DMS79 (cell line): ENCODE measurements around the gene RHOT2.
"Not testable (repeated sequence)": the region's sequence is repeated elsewhere in the genome, so short reads cannot be mapped to it uniquely, and the experiment has no call there.

Experiments
- DNase-seq: peaks from one replicate; lab custom pipeline; 2025; lab: John Stamatoyannopoulos, UW

The RHOT2 gene

DNA sequence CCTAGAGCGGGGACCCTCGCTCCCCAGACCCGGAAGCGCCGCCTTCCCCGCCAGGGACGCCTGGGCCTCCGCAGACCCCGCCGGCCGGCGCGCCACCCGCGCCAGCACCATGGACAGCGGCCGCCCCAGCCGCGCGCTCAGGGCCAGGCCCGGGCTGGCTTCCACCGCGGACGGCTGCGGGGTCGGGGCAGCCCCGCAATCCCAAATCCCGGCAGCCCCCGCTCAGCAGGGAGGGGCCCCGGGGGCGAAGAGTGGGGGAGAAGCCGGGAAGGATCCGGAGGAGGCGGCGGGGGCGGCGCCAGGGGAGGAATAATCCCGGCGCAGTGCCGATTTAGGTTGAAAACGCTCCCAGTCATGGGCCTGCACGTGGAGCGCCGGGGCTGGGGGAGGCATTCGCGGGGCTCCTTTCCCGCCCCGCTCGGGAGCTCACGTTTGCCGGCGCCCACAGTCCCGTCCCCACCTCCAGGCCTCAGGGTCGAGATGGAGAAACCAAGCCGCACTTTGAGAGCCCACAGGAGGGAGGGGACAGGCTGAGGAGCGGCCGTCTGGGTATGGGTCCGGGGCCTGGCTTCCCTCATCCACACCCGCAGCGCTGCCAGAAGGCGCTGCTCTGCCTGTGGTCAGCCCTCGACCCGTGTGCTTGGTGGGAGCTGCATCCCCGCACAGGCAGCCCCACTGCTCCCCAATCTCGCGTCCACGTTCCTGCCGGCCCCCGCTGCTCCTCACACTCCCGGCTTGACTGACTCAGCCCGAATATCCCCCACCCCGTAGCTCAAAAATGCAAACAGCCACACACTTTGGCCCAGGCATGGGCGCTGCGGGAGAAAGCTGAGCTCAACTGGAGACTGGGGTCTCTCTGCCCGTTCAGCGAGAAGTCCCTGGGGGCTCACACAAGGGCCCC, 33.0 kb downstream of the RHOT2 start:
- no peak for DNase-seq

DNA sequence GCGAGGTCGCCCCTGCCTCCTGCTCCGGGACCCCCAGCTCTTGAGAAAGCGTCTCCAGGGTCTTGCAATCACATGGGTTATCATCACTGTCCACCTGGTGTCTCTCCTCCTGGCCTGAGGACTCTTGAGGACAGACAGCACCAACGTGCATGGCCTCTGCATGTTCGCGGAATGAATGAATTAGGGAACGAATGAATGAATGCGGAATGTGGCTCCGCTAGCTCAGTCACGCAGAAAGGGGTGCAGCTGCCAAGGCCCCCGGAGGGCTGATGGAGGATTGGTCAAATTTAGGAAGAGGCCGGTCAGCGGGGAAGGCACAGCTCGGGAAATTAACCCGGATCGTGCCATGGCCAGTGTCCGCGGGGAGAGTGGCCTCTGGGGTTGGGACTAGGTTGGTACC, 34.4 kb downstream of the RHOT2 start:
- no peak for DNase-seq

DNA sequence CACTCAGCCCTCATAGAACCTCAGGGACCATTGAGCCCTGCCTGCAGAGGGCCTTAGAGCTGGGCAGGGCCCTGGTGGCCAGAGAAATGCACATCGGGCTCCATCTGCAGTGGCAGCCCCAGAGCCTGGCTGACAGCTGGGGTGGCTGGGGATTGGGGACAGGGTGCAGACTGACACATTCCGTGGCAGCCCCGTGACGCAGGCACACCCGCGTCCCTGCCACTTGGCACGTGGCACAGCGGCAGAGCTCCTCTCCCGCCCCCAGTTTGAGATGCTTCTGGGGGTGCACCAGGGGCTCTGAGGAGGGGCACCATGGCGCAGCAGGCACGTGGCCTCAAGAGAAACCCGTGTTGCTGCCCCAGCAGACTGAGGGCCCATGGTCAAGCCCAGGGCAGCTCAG, 35.5 kb downstream of the RHOT2 start:
- DNase-seq, result no peak

DNA sequence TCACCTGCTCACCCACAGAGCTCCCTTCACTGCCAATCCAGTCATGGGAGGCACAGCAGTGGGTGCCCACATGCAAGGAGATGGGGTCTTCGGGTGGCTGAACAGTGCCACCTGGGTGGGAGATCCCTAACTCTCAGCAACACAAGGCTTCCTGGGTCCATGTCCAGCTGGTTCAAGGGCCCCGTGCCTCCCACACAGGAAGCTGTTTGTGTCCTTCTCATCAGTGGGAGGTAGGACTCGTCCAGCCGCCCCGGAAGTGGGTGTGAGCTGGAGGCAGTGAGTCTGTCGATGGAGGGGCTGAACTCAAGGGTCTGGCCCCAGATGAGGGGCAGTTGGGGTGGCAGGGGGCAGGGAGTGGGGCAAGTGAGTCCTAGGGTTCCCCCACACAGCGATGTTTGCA, 36.1 kb downstream of the RHOT2 start:
- DNase-seq, result no peak

DNA sequence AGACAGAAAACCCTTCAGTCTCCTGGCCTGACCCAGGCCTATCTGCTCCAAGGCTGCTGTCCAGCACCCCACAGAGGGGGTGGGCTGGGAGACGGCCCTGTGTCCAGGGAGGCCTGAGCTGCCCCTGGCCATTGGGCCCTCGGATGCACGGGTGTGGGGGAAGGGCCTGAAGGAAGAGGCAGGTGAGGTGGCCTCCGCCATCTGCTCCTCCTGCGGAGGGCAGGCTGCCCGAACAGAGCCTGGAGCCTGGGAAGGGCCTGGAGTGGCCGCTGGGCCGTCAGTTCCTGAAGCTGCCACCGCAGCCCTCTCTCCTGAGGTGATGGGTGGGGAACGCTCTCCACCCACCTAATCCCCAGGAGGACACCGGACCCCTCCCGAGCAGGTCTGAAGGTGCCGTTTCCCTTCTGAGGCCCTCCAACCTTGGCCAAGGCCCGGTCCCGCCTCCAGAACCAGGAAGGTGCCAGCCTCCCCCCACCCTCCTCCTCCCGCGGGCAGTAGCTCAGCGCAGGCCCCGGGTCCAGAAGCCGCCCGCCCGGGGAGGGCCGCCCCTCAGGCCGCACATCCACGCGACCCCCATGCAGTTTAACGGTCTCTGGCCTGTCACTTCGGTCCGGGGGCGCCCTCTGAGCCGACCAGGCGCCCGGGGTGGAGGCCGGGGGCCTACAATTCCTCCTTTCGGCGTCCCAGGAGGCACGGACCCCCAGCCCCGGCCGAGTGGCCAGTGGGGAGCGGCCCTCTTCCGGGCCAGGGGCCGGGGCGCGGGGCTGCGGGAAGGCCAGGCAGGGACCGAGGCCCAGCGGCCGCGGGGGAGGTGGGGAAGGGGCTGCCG, 36.8 kb downstream of the RHOT2 start:
- DNase-seq, result no peak

DNA sequence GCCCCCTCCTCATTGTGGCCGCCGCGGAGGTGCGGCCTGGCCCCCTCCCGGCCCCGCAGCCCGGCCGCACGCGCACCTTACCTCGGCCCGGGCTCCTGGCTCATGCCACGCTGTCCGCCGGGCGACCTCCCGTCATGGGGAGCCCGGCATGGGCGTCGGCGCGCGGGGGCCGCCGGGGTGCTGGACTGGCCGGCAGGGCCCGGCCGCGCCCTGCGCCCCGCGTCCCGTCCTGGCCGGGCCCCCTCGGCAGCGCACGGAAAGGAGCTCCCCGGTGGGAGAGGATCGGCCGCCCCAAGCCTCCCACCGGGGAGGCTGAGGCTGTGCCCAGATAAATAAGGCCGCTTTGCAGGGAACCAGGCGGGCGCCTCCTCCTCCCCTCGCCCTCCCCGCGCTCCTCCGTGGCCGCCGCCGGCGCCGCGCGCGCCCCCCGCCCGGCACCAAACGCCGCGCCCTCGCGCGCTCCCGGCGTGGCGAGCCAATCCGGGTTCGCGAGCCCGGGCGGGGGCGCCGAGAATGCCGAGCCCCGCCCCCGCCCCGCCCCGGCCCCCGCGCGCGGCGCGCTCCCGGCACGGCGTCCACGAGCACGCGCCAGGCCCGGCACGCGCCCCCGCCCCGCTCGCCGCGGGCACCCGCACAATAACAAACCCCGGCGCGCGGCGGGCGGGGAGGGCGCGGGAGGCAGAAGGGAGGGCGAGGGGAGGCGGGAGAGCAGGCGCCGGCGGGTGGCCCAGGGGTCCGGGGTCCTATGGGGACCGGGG, 37.7 kb downstream of the RHOT2 start, which contains the start of gene FBXL16:
FBXL16 (minus strand) TSS at position 371 of the 758 bp plus-strand sequence. CDS start 8,396 bp downstream, outside the sequence.
- peak; percentile 25 for DNase-seq

DNA sequence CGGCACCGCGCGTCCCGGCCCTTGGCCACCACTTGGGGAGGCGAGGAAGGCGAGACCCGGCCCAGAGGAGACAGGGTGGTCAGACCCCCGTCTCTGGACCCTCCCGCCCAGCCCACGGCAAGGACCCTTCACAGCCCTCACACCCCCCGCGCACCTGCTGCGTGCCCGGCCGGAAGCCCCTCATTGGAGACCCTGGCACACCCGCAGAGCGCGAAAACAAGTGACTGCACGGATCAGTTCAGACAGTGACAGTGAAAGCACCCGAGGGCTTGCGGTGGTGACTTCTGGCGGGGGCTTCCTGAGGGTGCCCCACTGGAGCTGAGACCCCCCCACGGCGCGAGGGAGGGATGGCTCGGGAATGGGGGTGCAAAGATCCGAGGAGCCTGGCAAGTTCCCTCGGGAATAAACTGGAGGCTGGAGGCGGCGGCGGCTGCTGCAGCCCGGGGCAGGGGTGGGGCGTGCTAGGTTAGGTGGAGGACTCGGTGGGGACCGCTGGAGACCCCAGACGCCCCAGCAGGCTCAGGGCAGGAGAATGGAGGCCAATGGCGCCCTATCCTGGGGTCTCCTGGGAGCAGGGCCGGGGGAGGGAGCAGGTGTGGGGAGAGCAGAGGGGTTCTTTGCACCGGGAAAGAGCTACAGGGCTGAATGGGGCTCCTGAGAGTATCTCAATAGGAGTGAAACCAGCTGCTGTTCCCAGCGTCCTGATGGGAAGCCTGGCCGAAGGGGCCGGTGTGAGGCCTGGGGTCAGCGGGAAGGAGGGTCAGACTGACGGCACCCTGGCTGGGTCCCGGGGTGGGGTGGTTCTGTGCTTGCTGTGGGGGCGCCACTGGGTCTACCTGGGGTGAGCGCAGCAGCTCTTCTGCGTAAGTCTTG, 38.5 kb downstream of the RHOT2 start:
- peak; percentile 18 for DNase-seq

DNA sequence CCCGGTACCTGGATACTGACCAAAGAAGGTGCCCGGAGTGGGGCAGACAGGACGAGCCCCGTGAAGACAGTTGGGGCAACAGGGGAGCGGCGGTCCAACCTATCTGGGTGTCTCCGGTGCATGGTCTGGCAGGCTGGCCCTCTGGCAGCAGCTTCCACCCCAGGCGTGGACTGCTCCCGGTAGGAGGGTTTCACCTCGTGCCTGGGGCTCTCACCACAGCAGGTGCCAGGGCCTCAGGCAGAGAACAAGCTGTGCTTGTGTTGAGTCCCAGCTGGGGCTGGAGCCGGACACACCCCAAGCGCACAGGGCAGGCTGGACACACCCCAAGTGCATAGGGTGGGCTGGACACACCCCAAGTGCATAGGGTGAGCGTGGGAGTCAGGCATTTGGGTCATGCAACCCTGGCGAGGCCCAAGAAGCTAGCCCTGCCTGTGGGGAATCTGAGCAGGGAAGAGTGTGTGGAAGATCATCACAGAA, 39.2 kb downstream of the RHOT2 start:
- DNase-seq, result no peak

DNA sequence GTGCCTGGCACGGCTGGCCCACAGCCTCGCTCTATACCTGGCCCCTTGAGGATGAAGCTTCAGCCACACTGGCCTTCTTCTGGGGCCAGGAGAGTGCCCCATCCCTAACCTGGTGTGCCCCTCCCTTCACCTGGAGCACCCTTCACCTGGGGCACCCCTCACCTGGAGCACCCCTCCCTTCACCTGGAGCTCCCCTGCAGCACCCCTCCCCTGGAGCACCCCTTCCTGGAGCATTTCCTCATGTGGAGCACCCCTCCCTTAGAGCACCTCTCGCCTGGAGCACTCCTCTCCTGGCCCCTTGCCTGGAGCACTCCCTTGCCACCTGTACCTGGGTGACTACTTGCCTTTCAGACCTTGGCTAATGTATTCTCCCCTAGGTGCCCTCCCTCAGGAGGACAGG, 40.1 kb downstream of the RHOT2 start:
- no peak for DNase-seq

DNA sequence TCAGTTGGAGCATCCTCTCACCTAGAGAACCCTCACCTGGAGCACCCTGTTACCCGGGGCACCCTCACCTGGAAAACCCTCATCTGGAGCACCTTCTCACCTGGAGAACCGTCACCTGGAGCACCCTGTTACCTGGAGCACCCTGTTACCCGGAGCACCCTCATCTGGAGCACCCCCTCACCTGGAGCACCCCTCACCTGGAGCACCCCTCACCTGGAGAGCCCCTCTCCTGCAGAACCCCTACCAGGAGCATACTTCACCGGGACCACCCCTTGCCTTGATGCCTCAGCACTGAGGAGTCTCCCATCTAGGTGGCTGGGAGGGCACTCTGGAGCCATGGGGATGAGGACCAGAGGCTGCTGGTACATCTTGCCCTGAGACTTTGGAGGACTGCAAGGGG, 41.0 kb downstream of the RHOT2 start:
- no peak for DNase-seq

DNA sequence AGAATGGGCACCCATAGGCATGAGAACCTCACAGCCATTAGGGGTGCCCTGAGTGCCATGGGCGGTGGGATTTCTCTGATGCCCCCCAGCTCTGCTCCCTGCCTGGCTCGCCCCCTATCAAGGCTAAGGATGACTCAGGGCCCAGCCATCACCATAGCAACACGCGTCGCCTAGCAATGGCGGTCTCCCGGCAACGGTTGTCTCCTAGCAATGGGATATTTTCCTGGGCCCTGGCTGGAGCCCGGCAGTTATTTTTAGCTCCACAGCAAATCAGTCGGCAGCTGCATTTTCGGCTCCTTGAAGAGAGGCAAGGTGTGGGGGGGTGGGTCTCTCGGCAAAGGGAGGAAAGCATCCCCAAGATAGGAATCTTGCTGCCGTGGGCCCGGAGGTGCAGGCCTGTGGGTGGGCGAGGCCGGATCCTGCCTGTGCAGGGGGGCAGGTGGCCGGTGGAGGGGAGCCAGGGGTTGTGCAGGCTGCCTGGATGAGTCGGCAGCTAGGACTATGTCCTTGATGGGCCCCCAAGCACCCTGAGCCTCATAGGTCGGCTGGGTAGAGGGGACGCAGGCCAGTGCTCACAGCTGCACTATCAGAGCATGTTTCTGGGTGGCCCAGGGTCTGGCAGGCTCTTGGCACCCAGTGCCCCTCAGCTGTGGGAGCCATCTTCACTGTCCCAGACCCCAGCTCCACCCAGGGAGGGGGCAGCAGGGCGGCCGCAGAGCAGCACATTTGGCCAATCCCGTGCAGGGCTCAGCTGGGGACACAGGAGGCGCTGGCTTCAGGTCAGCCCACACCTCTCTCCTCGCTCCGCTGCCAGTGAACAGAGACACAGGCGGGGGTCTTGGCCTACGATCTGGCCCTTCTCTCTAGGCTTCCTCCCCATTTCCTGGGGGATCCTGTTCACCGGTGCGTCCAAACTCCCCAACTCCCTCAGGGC, 41.9 kb downstream of the RHOT2 start:
- peak; percentile 86 for DNase-seq

DNA sequence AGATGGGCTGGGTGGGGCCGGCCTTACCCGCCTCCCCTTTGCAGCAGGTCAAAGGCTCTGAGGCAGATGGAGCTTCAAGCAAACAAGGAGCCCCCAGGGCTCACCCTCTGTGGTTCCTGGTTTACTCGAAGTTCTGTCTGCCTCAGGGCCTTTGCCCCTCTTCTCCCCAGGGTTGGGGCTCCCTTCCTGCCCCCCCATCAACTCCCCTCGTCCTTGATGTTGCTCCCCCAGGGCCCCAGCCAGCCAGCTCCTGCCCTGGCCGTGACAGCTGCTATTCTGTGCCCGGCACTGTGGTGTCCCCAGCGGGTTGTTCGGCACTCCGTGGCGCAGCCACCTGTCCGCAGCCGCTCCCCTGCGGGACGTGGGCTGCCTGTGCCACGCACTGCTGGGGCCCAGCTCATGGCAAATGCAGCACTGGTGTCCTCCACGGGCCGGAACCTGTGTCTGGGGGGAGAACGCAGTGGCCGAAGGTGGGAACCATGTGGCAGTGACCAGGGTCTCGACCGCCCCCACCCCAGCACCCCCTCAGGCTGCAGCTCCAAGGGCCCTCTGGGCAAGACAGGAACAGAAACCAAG, 42.7 kb downstream of the RHOT2 start:
- DNase-seq, result no peak

DNA sequence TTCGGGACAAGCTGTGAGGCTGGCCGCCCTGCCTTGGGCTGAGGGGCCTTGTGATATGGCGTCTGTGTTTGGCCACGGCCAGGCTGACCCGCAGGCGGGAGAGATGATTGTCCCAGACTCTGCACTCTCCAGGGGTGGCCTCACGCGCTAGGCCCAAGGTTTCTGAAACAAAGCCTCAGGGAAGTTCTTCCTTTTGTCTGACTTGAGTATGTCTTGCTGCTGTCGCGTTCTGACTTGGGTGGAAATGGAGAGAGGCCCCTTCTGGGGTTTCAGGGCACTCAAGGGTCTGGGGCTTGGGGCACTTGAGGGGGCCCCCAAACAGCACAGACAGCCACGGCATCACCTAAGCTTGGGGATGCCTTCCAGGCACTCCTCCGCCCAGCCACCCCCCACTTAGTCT, 43.2 kb downstream of the RHOT2 start:
- DNase-seq, result no peak

DNA sequence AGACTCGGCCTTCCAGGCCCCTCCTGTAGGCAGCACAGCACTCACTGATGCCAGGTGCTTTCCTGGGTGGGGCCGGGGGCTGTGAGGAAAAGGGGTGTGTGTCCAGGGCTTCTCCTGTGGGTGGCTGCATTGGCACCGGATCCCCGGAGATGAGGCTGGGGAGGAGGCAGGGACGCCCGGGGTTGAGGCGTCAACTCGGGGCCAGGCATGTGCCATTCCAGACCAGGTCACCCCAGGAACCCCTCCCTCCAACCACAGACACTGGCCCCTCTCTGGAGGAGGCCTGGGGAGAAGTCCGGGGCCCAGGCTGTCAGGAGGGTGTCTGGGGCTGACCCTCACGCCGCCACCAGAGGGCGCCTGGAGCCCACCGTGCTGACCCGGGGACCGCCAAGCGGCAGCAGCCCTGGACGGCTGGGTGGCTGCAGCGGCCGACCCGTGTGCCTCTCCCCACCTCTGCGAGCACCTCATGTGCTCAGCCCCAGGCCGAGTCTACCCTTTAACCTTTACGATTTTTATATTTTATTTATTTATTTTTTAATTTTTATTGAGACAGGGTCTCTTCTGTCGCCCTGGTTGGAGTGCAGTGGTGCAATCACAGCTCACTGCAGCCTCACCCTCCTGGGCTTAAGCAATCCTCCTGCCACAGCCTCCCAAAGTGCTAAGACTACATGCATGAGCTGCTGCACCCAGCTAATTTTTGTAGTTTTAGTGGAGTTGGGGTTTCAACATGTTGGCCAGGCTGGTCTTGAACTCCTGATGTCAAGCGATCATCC, 43.8 kb downstream of the RHOT2 start:
- peak; percentile 29 for DNase-seq

DNA sequence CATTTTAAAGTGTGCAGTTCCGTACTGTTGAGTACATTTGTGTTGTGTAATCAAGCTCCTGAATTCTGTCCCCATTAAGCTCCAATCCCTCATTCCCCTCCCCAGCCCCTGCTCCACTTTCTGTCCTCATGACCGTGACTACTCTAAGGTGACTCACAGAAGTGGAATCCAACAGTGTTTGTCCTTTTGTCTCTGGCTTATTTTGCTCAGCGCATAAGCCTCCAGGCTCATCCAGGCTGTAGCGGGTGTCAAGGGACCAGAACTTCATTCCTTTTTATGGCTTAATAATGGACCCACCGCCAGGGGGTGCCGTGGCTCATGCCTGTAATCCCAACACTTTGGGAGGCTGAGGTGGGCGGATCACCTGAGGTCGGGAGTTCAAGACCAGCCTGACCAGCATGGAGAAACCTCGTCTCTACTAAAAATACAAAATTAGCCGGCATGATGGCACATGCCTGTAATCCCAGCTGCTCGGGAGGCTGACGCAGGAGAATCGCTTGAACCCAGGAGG, 44.9 kb downstream of the RHOT2 start:
- DNase-seq, result not testable (repeated sequence)

DNA sequence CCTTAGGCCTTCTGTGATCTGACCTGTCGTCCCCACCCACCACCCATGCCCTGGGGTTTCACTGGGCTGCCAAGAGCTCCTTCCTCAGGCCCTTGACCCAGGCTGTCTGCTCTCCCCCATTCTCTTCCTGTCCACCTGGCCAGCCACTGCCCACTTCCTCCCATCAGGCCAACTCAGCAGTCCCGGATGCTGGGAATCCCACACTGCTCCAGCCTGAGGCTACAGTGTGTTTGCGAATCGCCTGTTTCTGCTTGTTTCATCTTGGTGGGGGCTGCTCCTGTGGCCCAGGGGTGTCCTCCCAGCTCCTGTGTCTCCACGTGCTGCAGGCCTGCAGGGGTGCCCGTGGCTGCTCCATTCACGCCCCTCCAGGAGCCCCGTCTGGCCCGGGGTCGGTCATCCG, 46.1 kb downstream of the RHOT2 start:
- DNase-seq, result no peak

DNA sequence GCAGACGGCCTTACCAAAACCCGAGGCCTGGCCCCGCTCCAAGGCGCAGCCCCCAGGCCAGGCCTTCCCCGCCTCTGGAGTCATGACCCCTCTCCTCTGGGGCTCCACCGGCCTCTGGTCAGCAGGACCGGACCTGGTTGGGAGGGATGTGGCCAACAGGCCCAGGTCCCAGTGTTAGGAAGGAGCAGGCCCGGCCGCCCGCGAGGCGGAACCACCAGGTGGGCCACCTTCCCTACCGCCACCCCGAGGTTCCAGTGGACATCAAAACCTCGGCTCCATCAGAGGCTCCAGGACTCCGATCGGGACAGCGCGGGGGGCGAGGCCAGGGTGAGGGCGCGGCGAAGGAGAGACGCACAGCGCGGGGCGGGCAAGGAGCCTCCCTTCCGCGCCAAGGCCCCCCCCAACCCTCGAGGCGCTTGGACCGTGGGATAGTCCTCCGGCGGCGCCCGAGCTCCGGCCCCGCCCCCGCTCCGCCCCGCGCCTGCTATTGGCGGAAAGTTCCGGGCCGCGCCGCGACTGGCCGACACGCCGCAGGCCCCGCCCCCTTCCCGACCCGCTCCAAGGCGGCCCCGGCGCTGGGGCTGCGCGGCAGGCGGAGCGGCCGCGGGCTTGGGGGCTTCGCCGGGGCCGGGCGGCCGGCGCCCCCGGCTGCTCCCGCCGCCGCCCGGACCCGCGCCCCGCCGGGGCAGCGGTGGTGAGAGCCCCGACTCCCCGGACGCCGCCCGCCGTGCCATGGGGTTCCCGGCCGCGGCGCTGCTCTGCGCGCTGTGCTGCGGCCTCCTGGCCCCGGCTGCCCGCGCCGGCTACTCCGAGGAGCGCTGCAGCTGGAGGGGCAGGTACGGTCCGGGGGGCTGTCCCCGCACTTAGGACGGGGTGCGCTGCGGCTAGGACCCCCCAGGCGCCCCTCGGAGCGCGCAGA, 46.9 kb downstream of the RHOT2 start, which contains the start of gene METRN:
METRN (plus strand) TSS at position 561 of the 919 bp plus-strand sequence; CDS start at position 733, 172 bp downstream.
- DNase-seq, result peak; percentile 42
